ENCODE measurements around the gene TFAP2E.

TFAP2E gene

DNA sequence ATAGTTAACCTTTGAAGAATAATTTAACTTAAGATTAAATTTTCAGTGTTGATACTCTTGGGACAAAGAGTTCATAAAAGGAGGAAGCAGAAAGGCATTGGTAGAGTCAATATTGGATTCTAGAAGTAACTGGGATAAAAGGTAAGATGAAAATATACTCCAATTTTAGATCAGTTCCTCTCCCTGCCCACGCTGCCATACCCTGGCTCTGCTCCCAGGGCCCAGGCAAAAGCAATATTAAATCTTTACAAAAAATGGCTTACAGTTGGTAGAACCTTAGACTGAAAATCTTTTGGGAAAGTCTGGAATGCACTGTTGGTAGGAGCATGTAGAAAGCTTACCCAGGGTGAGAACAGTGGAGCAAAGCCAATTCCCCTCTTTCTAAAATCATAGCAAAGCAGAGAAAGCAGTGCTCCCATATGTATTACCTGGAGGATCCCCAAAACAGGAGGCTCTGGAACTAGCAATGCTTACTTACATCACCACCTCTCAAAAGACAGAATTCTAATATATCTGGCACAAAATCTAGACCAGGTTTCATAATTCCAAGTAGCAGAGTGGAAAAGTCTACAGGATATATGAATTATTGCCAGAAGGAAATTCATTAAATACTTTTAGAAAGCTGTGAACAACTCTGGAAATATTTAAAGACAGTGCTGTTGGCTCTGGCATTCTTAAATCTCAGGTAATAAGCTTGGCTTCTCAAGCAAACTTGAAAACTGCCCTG, 40.5 kb upstream of the TFAP2E start:
- H2BK15ac ChIP-seq (replicated peaks; ENCODE audit: low read depth): no peak overlapping the region
- no peak for DNase-seq
- WGBS (ENCODE audit: extremely low coverage, insufficient coverage, low lambda C conversion rate): no CpG with 5 or more reads among the region's 1 CpG

DNA sequence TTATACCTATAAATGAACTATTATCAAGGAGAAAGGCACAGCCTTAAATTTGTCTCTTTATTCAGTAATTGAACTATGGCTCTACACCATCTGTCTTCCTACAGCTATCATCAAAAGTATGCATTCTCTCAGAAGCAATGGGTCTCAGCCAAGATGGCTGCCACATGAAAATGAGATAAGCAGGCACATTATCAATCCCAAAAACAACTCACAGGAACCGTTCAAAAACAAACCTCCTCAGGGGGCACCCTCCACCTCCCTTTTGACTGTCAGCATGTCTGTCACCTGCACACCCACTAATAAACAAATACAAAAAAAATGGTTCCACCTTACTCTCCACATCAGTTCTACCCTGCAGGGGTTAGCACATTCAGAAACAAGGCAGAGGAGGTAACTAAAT, 39.5 kb upstream of the TFAP2E start:
- whole genome bisulfite sequencing (ENCODE audit: extremely low coverage, insufficient coverage, low lambda C conversion rate): no CpG with 5 or more reads among the region's 1 CpG
- H3K4me1 ChIP-seq (ENCODE audit: control insufficient read depth, low read depth, low read length): peaks cover 3% of the 10 kb centered on the region
- no peaks in the 10 kb centered on the region for H3K79me2 ChIP-seq (ENCODE audit: control insufficient read depth, insufficient read depth, low read length)
- peak overlapping the region; percentile 48 for H3K27ac ChIP-seq (ENCODE audit: low read depth, low read length)
- H3K4ac ChIP-seq (ENCODE audit: low read depth, low read length): no peak overlapping the region
- no peak overlapping the region for H3K9ac ChIP-seq (ENCODE audit: low read length)
- no peak overlapping the region for H2BK120ac ChIP-seq (ENCODE audit: low read depth, low read length)
- no peak overlapping the region for H3K23ac ChIP-seq (ENCODE audit: low read length)
- no peak overlapping the region for H3K4me2 ChIP-seq (ENCODE audit: low read length)
- H4K8ac ChIP-seq (ENCODE audit: low read depth, low read length): no peak overlapping the region
- peak; percentile 56 for DNase-seq
- H2BK5ac ChIP-seq (ENCODE audit: low read length): no peak overlapping the region
- H3K18ac ChIP-seq (ENCODE audit: low read length): no peak overlapping the region
- H3K27me3 ChIP-seq (ENCODE audit: insufficient read depth, low read length, poor library complexity): no peaks in the 10 kb centered on the region
- no peak overlapping the region for H4K5ac ChIP-seq (ENCODE audit: low read length)
- H3K36me3 ChIP-seq (ENCODE audit: control insufficient read depth, insufficient read depth, low read length): peaks cover 3% of the 10 kb centered on the region
- no peak overlapping the region for H3K4me3 ChIP-seq (ENCODE audit: low read length)
- H2BK15ac ChIP-seq (replicated peaks; ENCODE audit: low read depth): no peak overlapping the region
- H2AK5ac ChIP-seq (ENCODE audit: low read length): no peak overlapping the region
- H3K79me1 ChIP-seq (ENCODE audit: low read length): peaks cover 2% of the 10 kb centered on the region
- H3K56ac ChIP-seq (ENCODE audit: low read length): no peak overlapping the region

More for the DNA sequence above, 40.5 kb upstream of the TFAP2E start:
- Histone ChIP-seq H3K79me2 (ENCODE audit: control insufficient read depth, insufficient read depth, low read length) (no peaks in the 10 kb centered on the region), H3K4me2 (ENCODE audit: low read length) (no peak overlapping the region), H3K18ac (ENCODE audit: low read length) (peak overlapping the region; percentile 90), H3K23ac (ENCODE audit: low read length) (no peak overlapping the region), H2BK5ac (ENCODE audit: low read length) (no peak overlapping the region), H4K5ac (ENCODE audit: low read length) (no peak overlapping the region), H3K27me3 (ENCODE audit: insufficient read depth, low read length, poor library complexity) (no peaks in the 10 kb centered on the region), H3K9ac (ENCODE audit: low read length) (no peak overlapping the region), H3K79me1 (ENCODE audit: low read length) (peaks cover 2% of the 10 kb centered on the region), H3K36me3 (ENCODE audit: control insufficient read depth, insufficient read depth, low read length) (peaks cover 3% of the 10 kb centered on the region), H4K8ac (ENCODE audit: low read depth, low read length) (no peak overlapping the region), H3K27ac (ENCODE audit: low read depth, low read length) (no peak overlapping the region), H3K4ac (ENCODE audit: low read depth, low read length) (no peak overlapping the region), H2AK5ac (ENCODE audit: low read length) (no peak overlapping the region), H3K4me3 (ENCODE audit: low read length) (no peak overlapping the region), H3K56ac (ENCODE audit: low read length) (no peak overlapping the region), H3K4me1 (ENCODE audit: control insufficient read depth, low read depth, low read length) (peaks cover 3% of the 10 kb centered on the region), H2BK120ac (ENCODE audit: low read depth, low read length) (peak overlapping the region; percentile 51)

DNA sequence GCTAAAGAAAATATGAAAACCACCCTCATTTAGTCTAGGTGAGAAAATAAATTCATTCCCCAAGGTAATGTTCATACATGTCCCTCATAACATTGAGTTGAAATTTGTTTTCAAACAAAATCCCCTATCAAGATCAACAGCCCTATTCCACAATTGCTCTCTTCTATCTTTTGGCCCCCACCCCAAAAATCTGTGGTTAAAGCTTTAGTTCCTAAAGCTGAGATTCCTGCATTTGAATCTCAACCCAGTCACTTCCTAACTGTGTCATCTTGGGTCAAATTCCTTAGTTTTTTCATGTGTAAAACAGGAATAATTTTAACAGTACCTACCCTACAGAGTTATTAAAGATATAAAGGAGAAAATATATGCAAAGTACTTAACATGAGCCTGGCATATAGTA, 37.9 kb upstream of the TFAP2E start:
- Histone ChIP-seq H3K4me1 (ENCODE audit: control insufficient read depth, low read depth, low read length) (peaks cover 5% of the 10 kb centered on the region), H3K4ac (ENCODE audit: low read depth, low read length) (no peak overlapping the region), H3K4me2 (ENCODE audit: low read length) (no peak overlapping the region), H3K23ac (ENCODE audit: low read length) (no peak overlapping the region), H3K79me2 (ENCODE audit: control insufficient read depth, insufficient read depth, low read length) (no peaks in the 10 kb centered on the region), H2AK5ac (ENCODE audit: low read length) (no peak overlapping the region), H3K27ac (ENCODE audit: low read depth, low read length) (no peak overlapping the region), H2BK120ac (ENCODE audit: low read depth, low read length) (no peak overlapping the region), H3K79me1 (ENCODE audit: low read length) (peaks cover 4% of the 10 kb centered on the region), H4K8ac (ENCODE audit: low read depth, low read length) (no peak overlapping the region), H3K9ac (ENCODE audit: low read length) (no peak overlapping the region), H3K36me3 (ENCODE audit: control insufficient read depth, insufficient read depth, low read length) (peaks cover 3% of the 10 kb centered on the region), H2BK5ac (ENCODE audit: low read length) (no peak overlapping the region), H4K5ac (ENCODE audit: low read length) (no peak overlapping the region), H3K18ac (ENCODE audit: low read length) (no peak overlapping the region), H3K4me3 (ENCODE audit: low read length) (no peak overlapping the region), H2BK15ac (replicated peaks; ENCODE audit: low read depth) (no peak overlapping the region), H3K56ac (ENCODE audit: low read length) (no peak overlapping the region), H3K27me3 (ENCODE audit: insufficient read depth, low read length, poor library complexity) (no peaks in the 10 kb centered on the region)
- DNase-seq: no peak

DNA sequence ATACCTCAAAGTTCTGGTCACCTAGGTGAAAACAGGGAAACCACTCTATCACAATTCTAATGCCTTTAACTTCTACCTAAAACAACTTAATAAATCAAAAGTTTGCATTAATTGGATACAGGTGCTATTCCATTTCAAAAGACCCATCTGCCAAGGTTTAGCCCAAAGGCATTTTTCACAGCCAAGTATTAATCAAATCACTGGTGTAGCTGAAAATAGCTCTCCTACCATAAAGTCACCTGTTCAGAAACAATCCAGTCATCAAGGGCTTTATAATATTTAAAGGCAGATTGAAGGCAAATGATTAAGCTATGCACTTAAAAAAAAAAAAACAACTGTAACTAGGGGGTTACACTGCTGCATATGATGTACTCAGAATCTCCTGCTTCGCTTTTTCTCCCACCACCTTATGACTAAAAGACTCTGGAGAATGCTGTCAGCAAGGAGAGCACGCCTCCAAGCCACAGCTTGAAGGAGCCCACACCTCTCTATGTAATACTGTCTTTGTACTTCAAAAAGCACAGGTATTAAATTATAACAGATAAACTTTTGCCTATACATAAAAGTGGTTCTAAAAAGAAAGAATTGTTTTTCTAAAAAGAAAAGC, 36.5 kb upstream of the TFAP2E start:
- Histone ChIP-seq H3K79me1 (ENCODE audit: low read length) (peaks cover 4% of the 10 kb centered on the region), H2BK120ac (ENCODE audit: low read depth, low read length) (no peak overlapping the region), H3K4ac (ENCODE audit: low read depth, low read length) (no peak overlapping the region), H3K56ac (ENCODE audit: low read length) (no peak overlapping the region), H2BK15ac (replicated peaks; ENCODE audit: low read depth) (peak overlapping the region; percentile 64), H3K4me1 (ENCODE audit: control insufficient read depth, low read depth, low read length) (peaks cover 5% of the 10 kb centered on the region), H3K18ac (ENCODE audit: low read length) (no peak overlapping the region), H3K4me3 (ENCODE audit: low read length) (no peak overlapping the region), H3K4me2 (ENCODE audit: low read length) (no peak overlapping the region), H3K27me3 (ENCODE audit: insufficient read depth, low read length, poor library complexity) (no peaks in the 10 kb centered on the region), H4K8ac (ENCODE audit: low read depth, low read length) (no peak overlapping the region), H3K27ac (ENCODE audit: low read depth, low read length) (no peak overlapping the region), H4K5ac (ENCODE audit: low read length) (no peak overlapping the region), H3K79me2 (ENCODE audit: control insufficient read depth, insufficient read depth, low read length) (no peaks in the 10 kb centered on the region), H3K36me3 (ENCODE audit: control insufficient read depth, insufficient read depth, low read length) (no peaks in the 10 kb centered on the region), H2AK5ac (ENCODE audit: low read length) (no peak overlapping the region), H3K9ac (ENCODE audit: low read length) (no peak overlapping the region), H3K23ac (ENCODE audit: low read length) (no peak overlapping the region), H2BK5ac (ENCODE audit: low read length) (no peak overlapping the region)
- no peak for DNase-seq
- no CpG with 5 or more reads among the region's 2 CpGs for WGBS (ENCODE audit: extremely low coverage, insufficient coverage, low lambda C conversion rate)

DNA sequence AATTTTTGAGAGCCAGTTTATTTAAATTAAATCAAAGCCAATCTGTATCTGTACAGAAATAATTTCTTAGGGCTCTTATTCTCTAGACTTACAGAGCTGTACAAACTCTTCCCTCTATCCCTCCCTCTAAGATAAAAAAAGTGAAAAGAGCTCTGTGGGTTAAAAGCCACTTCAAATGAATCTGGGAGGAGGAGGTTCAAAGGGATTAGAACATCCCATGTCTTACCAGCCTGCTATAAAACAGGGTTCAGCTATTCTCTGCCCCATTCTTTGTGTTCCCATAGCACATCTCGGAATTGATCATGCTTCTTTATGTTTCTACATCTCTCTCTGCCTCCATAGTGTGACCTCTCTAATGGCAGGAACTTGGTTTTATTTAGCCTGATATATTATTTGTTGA, 35.3 kb upstream of the TFAP2E start:
- no peak overlapping the region for H3K23ac ChIP-seq (ENCODE audit: low read length)
- H3K56ac ChIP-seq (ENCODE audit: low read length): no peak overlapping the region
- no CpG with 5 or more reads among the region's 1 CpG for WGBS (ENCODE audit: extremely low coverage, insufficient coverage, low lambda C conversion rate)
- no peaks in the 10 kb centered on the region for H3K27me3 ChIP-seq (ENCODE audit: insufficient read depth, low read length, poor library complexity)
- DNase-seq: no peak
- H3K36me3 ChIP-seq (ENCODE audit: control insufficient read depth, insufficient read depth, low read length): no peaks in the 10 kb centered on the region
- no peak overlapping the region for H3K4ac ChIP-seq (ENCODE audit: low read depth, low read length)
- H4K8ac ChIP-seq (ENCODE audit: low read depth, low read length): no peak overlapping the region
- no peak overlapping the region for H3K4me3 ChIP-seq (ENCODE audit: low read length)
- H2BK5ac ChIP-seq (ENCODE audit: low read length): no peak overlapping the region
- H4K5ac ChIP-seq (ENCODE audit: low read length): no peak overlapping the region
- H3K27ac ChIP-seq (ENCODE audit: low read depth, low read length): no peak overlapping the region
- H3K4me2 ChIP-seq (ENCODE audit: low read length): no peak overlapping the region
- H3K79me2 ChIP-seq (ENCODE audit: control insufficient read depth, insufficient read depth, low read length): peaks cover 3% of the 10 kb centered on the region
- no peak overlapping the region for H3K9ac ChIP-seq (ENCODE audit: low read length)
- peaks cover 10% of the 10 kb centered on the region for H3K79me1 ChIP-seq (ENCODE audit: low read length)
- no peak overlapping the region for H3K18ac ChIP-seq (ENCODE audit: low read length)
- no peak overlapping the region for H2AK5ac ChIP-seq (ENCODE audit: low read length)
- H2BK15ac ChIP-seq (replicated peaks; ENCODE audit: low read depth): no peak overlapping the region
- no peak overlapping the region for H2BK120ac ChIP-seq (ENCODE audit: low read depth, low read length)
- peaks cover 5% of the 10 kb centered on the region for H3K4me1 ChIP-seq (ENCODE audit: control insufficient read depth, low read depth, low read length)

All from mesendoderm (in vitro differentiated cells).